HFF-Myc (cell line): ENCODE data around the gene NXPH1.

Experiments
- DNase-seq: peaks from one replicate; pipeline ENCODE4 v3.0.0-alpha.2; 2011; ENCODE audit warnings: low read depth; ENCODE audit errors: extremely low read depth
- H3K4me3 ChIP-seq: replicated peaks from 2 replicates; pipeline ENCODE4 v1.5.1; 2011; ENCODE audit warnings: low read depth, mild to moderate bottlenecking, control low read depth, low read length
- CTCF ChIP-seq: IDR thresholded peaks from 2 replicates; pipeline ENCODE4 v1.5.1; 2012; ENCODE audit warnings: mild to moderate bottlenecking, low read depth, low read length, control low read depth; ENCODE audit errors: missing control alignments

Gene NXPH1

GRCh38 chr7:8585591-8585990 lies 152.2 kb downstream of the NXPH1 start:
- no peak for TF ChIP-seq CTCF
- no peak overlapping the region for H3K4me3 ChIP-seq
- no peak for DNase-seq

- no peak for TF ChIP-seq CTCF
- no peak overlapping the region for H3K4me3 ChIP-seq
Measured at GRCh38 chr7:8590225-8590624, 156.8 kb downstream of the NXPH1 start.

GRCh38 chr7:8590791-8591190 lies 157.4 kb downstream of the NXPH1 start:
- no peak for DNase-seq
- no peak overlapping the region for H3K4me3 ChIP-seq
- no peak for TF ChIP-seq CTCF

More at GRCh38 chr7:8590225-8590624, 156.8 kb downstream of the NXPH1 start:
- DNase-seq = no peak

GRCh38 chr7:8591289-8591688 lies 157.9 kb downstream of the NXPH1 start:
- DNase-seq = no peak
- no peak overlapping the region for H3K4me3 ChIP-seq
- TF ChIP-seq CTCF = no peak

GRCh38 chr7:8592167-8592566 lies 158.8 kb downstream of the NXPH1 start:
- no peak for TF ChIP-seq CTCF
- no peak for DNase-seq
- H3K4me3 ChIP-seq = no peak overlapping the region

- DNase-seq = no peak
- no peak for TF ChIP-seq CTCF
- no peak overlapping the region for H3K4me3 ChIP-seq
Measured at GRCh38 chr7:8594115-8594514, 160.7 kb downstream of the NXPH1 start.

GRCh38 chr7:8597565-8597964 lies 164.2 kb downstream of the NXPH1 start:
- no peak for TF ChIP-seq CTCF
- no peak for DNase-seq
- no peak overlapping the region for H3K4me3 ChIP-seq
